NB4 (cell line): ENCODE results near the gene DAD1.

Source experiments
- DNase-seq: peaks from one replicate; pipeline ENCODE4 v3.0.0; 2010; ENCODE audit warnings: low read depth
- H3K4me3 ChIP-seq: one replicate; pipeline ENCODE4 v1.5.1; 2011; ENCODE audit warnings: mild to moderate bottlenecking, low read depth, low read length, moderate library complexity
- CTCF ChIP-seq: IDR thresholded peaks from one replicate; pipeline ENCODE4 v1.5.1; 2012; ENCODE audit warnings: low read depth, low read length
- MAX ChIP-seq: IDR thresholded peaks from 2 replicates; pipeline ENCODE4 v1.6.1; 2011; ENCODE audit warnings: low read depth, low read length
- MYC ChIP-seq: IDR thresholded peaks from 2 replicates; pipeline ENCODE4 v1.6.1; 2011; ENCODE audit warnings: low read depth, low read length
- POLR2A ChIP-seq: IDR thresholded peaks from 2 replicates; pipeline ENCODE4 v1.6.1; 2011; ENCODE audit warnings: mild to moderate bottlenecking; ENCODE audit not compliant: insufficient read length; ENCODE audit errors: extremely low read depth

DAD1 gene

GRCh38 chr14:22613736-22614239 lies 24.8 kb upstream of the DAD1 start:
- TF ChIP-seq MAX (no peak), MYC (no peak), POLR2A (no peak), CTCF (no peak)
- DNase-seq = no peak
- H3K4me3 ChIP-seq = no peak overlapping the region

GRCh38 chr14:22613106-22613695 lies 24.2 kb upstream of the DAD1 start:
- DNase-seq = no peak
- H3K4me3 ChIP-seq = no peak overlapping the region
- TF ChIP-seq MYC (no peak), MAX (no peak), POLR2A (no peak), CTCF (no peak)

GRCh38 chr14:22610931-22611330 lies 21.9 kb upstream of the DAD1 start:
- TF ChIP-seq CTCF = no peak
- TF ChIP-seq MAX = no peak
- TF ChIP-seq MYC = no peak
- no peak for TF ChIP-seq POLR2A
- DNase-seq = peak; percentile 17

GRCh38 chr14:22607291-22607690 lies 18.3 kb upstream of the DAD1 start:
- H3K4me3 ChIP-seq = no peak overlapping the region
- DNase-seq = no peak
- TF ChIP-seq MAX (no peak), MYC (no peak), POLR2A (no peak), CTCF (no peak)

More at GRCh38 chr14:22610931-22611330, 21.9 kb upstream of the DAD1 start:
- no peak overlapping the region for H3K4me3 ChIP-seq

GRCh38 chr14:22606380-22606779 lies 17.4 kb upstream of the DAD1 start:
- H3K4me3 ChIP-seq = no peak overlapping the region
- TF ChIP-seq MYC (no peak), CTCF (no peak), POLR2A (no peak), MAX (no peak)
- no peak for DNase-seq
